GM19467 (cell line): ENCODE results near the gene SPEM3.

Source experiments
- ATAC-seq: cut with Tn5 transposase; IDR thresholded peaks from one replicate; pipeline ENCODE4 v1.9.1; 2021; ENCODE audit warnings: mild to moderate bottlenecking, moderate library complexity; ENCODE audit not compliant: unreplicated experiment

Gene SPEM3

DNA sequence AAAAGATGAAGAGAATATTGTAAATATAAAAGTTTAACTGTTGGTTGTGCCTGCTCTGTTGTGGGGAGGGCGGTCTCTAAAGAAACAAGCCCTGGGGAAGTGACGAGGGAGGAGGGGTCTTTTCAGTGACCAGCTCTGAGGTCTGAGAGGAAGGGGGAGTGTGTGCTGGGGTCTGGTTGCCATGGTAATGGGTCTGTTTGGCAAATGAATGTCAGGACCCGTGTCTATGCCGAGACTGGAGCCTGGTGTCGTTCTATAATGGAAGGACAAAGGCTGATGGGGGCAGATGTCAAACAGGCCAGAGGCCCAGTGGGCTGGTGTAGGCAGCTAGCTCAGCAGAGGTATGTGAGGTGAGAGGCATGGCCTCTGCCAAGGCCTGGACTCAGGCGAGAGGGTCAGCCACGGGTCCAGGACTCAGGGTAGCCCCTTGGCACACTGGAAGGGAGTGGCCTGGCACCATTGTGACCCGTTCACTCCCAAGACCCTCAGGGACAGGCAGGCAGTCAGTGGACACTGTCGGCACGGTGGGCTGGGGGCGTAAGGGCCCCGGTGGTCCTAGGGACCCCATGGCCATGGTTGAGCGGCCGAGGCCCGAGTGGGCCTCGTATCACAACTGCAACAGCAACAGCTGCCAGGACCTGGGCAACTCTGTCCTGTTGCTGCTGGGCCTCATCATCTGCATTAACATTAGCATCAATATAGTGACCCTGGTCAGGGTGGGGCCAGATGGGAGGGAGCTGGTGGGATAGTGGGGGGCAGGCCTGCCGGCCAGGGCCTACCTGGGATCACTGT, 8.6 kb upstream of the SPEM3 start, which contains the start of gene SPEM1:
SPEM1 (plus strand) TSS at position 506 of the 792 bp plus-strand sequence; CDS start at position 567, 61 bp downstream.
- ATAC-seq, result no peak

- ATAC-seq, result no peak
Observed at GRCh38 chr17:7421186-7421585, 7.5 kb upstream of the SPEM3 start.

DNA sequence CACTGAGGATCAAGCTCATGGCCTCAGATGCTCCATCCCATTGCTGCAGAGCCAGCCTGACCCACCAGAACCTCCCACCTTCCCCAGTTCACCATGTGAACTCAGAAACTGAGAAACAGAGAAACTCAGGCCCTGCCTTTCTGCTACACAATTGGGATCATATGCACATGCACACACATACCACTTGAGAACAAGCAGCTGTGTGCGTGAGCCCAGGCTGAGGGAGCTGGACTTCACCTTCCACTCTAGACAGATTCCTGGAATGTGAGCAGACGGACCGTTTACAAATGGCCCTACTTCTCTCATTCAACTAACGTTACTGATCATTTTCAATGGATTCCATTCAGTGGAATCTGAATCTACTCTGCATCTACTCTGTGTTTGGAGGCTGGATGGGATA, 5.0 kb upstream of the SPEM3 start:
- ATAC-seq, result no peak

- ATAC-seq, result no peak
Observed at GRCh38 chr17:7425316-7425715, 3.3 kb upstream of the SPEM3 start, which contains the start of gene SPEM2. Gene SPEM2, plus strand, starts transcription at chr17:7425616. Its CDS starts 73 bp downstream, at chr17:7425689.

DNA sequence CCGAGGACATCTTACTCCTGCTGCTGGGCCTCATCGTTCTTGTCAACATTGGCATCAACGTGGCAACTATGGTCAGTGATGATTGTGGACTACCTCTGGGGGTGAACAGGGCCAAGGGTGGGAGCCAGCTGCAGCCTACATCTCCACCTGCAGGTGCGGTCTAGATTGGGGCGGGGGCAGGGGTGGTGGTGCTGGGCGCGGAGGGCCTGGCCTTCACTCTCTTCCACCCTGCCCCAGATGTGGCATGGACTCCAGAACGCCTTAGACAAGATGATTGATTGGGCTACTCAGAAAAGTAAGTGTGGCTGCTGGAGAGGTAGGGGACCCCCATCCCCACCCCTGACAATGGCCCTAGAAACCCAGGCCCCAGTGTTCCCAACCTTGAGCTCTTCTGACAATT, 2.9 kb upstream of the SPEM3 start:
- ATAC-seq, result no peak

GRCh38 chr17:7426203-7426863, 2.3 kb upstream of the SPEM3 start:
- no peak for ATAC-seq

GRCh38 chr17:7426896-7427489, 1.7 kb upstream of the SPEM3 start:
- no peak for ATAC-seq

DNA sequence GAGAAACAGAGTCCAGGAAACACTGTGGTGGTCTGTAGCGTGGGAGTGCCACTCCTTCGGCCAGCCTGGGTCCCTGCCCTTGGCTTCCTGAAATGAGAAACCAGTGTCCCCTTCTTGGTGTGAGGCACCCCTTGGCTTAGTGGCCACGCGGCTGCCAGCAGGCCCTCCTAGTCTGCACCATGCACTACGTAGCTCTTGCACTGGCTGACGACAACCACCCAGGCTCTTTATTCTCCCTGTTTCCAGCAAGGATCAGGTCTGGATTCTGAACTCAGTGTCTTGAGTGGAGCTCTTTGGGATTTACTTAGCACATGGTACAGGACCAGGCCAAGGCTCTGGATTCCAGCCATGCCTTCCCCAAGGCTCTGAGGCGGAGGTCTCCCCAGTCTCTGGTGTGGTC, 1.1 kb upstream of the SPEM3 start:
- no peak for ATAC-seq

GRCh38 chr17:7429722-7430121, 1.1 kb downstream of the SPEM3 start:
- no peak for ATAC-seq

- no peak for ATAC-seq
Observed at GRCh38 chr17:7431231-7431630, 2.6 kb downstream of the SPEM3 start.

GRCh38 chr17:7432296-7432695, 3.6 kb downstream of the SPEM3 start:
- no peak for ATAC-seq

GRCh38 chr17:7435676-7436555, 7.3 kb downstream of the SPEM3 start:
- no peak for ATAC-seq

GRCh38 chr17:7436556-7437368, 8.1 kb downstream of the SPEM3 start:
- no peak for ATAC-seq

DNA sequence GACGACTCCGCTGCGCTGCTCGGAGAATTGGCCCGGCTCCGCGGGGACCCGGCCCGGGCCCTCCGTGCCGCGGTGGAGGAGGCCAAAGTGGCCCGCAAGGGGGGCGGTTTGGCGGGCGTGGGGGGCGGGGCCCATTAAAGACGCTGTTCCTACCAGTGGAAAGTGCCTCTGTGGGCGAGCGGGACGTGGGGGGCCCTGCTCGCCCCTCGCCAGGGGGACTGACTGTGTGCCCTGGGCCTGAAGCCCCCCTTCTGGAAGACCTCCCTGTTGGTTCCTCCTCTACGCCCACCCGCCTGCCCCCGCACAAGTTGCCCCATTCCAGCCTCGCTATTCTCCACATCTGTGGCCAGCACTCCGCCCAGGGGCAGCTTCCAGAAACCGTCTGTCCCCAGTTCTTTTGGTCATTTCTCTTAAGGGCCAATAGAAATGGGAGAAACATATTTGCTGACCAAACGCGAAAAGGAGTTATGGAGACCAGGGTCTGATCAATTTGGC, 8.8 kb downstream of the SPEM3 start:
- no peak for ATAC-seq

DNA sequence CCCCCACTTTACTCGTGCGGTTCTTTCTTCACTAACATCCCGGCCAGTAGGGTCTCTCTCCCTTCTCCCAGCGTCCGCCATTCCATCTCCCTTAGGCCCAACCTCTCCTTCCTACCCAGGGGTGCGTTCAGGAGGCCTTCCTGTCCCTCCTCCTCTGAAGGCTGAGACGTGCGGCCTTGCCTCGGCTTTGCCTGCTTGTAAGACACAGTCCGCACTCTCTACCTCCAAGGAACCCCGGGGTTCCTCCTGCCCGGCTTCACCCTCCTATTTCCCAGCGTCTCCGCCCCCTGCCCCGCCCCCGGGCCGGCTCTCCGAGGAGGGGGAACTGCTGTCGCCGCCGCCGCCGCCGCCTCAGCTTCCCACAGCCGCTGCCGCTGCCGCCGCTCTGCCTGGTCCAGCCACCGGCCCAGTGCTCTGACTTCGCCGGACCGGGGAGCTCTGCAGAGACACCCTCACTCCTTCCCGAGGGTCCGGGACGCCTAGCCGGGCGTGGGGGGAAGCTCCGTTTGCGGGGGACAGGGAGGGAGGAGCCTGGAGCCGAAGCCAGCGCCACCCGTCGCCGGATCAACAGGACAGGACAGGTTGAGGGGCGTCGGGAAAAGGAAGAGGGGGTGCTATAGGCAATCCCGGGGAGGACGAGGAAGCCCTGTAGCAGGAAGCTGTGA, 9.4 kb downstream of the SPEM3 start:
- ATAC-seq, result no peak

- no peak for ATAC-seq
Observed at GRCh38 chr17:7438656-7439460, 10.2 kb downstream of the SPEM3 start.

GRCh38 chr17:7439462-7440112, 10.9 kb downstream of the SPEM3 start, which contains the start of gene FGF11:
Gene FGF11, plus strand, starts transcription at chr17:7439512. Its CDS starts 109 bp downstream, at chr17:7439621.
- ATAC-seq, result no peak
